AG04449 (cell line): ENCODE measurements around the gene DCP1B.

Experiments used
- CTCF ChIA-PET: fragments of 350-600 bp; formaldehyde crosslinking; extraction: SDS; loops from one replicate; lab custom pipeline; 2021; ENCODE audit warnings: antibody characterized with exemption; lab: Yijun Ruan, JAX
- POLR2A ChIA-PET: fragments of 400-600, 350-600 bp; formaldehyde crosslinking; extraction: SDS; loops from one replicate; lab custom pipeline; 2020; ENCODE audit warnings: antibody characterized with exemption, inconsistent platforms; lab: Yijun Ruan, JAX
- DNase-seq: peaks from one replicate; pipeline ENCODE4 v3.0.0-alpha.2; 2010; ENCODE audit warnings: low read depth, low spot score
- H3K4me3 ChIP-seq: 2 replicates; pipeline ENCODE4 v1.5.1; 2011; ENCODE audit warnings: low read depth, mild to moderate bottlenecking, control low read depth, low read length
- CTCF ChIP-seq: IDR thresholded peaks from one replicate; pipeline ENCODE4 v1.5.1; 2011; ENCODE audit warnings: mild to moderate bottlenecking, moderate library complexity, low read length, control low read depth, inconsistent platforms; ENCODE audit not compliant: insufficient read depth; ENCODE audit errors: missing control alignments

DCP1B gene

DNA sequence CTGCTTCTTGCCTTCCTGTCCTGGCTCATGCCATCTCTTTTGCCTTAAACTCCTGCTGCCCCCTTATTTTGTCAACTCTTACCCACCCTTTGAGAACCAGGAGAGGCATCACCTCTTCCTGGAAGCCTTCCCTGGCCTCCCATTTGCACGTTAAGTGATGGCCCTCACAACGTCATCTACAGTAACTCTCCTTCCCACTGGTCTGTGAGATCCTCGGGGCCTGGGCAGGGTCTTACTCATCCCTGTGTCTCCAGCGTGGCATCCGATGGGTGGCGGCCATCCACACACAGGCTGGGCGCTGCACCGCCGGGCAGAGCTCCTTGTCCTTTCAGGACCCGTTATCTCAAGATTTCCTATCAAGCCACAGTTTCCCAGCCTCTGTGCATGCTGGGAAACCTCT lies 69.0 kb downstream of the DCP1B start:
- H3K4me3 ChIP-seq, result no peak overlapping the region
- ChIA-PET POLR2A (no interaction called here), CTCF (interaction anchor here (1.1 kb wide), 1 partner anchor 143 kb away, joined by 4 read pairs; no protein-coding TSS in a partner anchor)
- DNase-seq, result no peak
- no peak for TF ChIP-seq CTCF

GRCh38 chr12:1934831-1935230 lies 69.4 kb downstream of the DCP1B start:
- ChIA-PET POLR2A (no interaction called here), CTCF (interaction anchor here (1.1 to 2.1 kb wide), 3 partner anchors 131 to 144 kb away, joined by 3 to 9 read pairs (median 4); no protein-coding TSS in a partner anchor)
- DNase-seq, result no peak
- no peak for TF ChIP-seq CTCF
- H3K4me3 ChIP-seq, result no peak overlapping the region

DNA sequence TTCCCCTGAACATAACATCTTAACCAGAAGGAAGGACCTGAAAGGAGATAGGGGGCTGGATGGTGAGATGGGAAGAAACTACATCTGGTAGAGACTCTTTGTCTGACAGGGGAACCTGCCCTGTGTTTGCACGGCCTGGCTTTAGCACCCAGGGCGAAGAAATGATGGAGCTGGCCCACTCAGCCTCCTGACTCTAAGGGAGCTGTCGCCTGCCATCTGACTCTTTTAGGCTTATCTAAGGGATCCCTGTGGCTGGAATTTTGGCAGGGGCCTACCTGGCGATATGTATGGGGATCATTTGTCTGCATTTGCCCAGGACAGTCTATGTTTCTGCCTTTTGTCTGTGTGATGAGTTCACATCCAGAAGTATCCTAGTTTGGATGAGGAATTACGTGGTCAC lies 70.2 kb downstream of the DCP1B start:
- no peak for DNase-seq
- no peak overlapping the region for H3K4me3 ChIP-seq
- TF ChIP-seq CTCF, result no peak
- ChIA-PET CTCF (interaction anchor here (1.2 to 2.1 kb wide), 3 partner anchors 100 to 143 kb away, joined by 3 to 9 read pairs (median 4); no protein-coding TSS in a partner anchor), POLR2A (no interaction called here)

DNA sequence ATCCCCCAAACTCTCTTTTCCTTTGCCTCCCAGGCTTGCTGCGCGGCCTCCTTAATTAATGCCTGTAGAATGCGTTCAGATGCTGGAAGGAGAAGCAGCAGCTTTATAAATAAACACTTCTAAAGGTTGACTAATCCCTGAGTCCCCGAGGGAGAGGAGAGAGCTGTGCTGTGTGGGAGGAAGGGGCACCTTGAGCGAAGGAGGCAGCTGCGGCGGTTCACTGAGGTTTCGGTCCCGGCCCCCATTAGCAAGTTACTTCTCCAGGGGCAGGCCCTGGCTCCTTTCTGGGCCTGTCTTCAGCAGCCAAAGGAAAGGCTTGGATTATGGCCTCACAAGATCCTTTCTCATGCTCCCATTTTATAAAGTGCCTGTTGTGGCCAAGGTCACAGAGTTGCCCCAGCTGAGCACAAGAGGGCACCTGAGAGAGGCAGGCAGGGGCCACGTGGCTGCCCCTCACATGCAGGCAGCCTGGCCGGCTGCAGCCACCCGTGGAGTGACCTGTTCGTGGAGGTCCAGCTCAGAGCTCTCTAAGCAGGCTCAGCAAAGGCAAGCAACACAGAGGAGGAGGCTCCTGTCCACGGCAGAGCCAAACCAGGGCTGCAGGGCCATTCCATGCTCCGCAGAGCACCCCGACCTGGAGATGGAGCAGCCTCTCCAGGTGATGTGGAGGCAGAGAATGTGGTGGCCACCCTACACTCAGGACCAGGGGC lies 70.8 kb downstream of the DCP1B start:
- ChIA-PET CTCF (interaction anchor here (1.0 to 2.1 kb wide), 5 partner anchors 10 to 143 kb away, joined by 3 to 9 read pairs (median 3); no protein-coding TSS in a partner anchor), POLR2A (no interaction called here)
- DNase-seq, result no peak
- H3K4me3 ChIP-seq, result no peak overlapping the region
- no peak for TF ChIP-seq CTCF

GRCh38 chr12:1932264-1932777 lies 71.9 kb downstream of the DCP1B start:
- DNase-seq, result no peak
- TF ChIP-seq CTCF, result no peak
- POLR2A ChIA-PET, result no interaction called here
- CTCF ChIA-PET, result interaction anchor here (1.4 kb wide), 1 partner anchor 11 kb away, joined by 3 read pairs; no protein-coding TSS in a partner anchor
- no peak overlapping the region for H3K4me3 ChIP-seq

- ChIA-PET CTCF (interaction anchor here (8.8 kb wide), 1 partner anchor 8 kb away, joined by 70 read pairs; no protein-coding TSS in a partner anchor), POLR2A (no interaction called here)
- no peak for TF ChIP-seq CTCF
- no peak overlapping the region for H3K4me3 ChIP-seq
- no peak for DNase-seq
Observed at GRCh38 chr12:1931642-1932041, 72.6 kb downstream of the DCP1B start.
